NK-92 treated with Interleukin-12 subunit alpha and Interleukin-12 subunit beta, amount 100 ng/mL, for 24 hours (cell line): ENCODE data around the gene XCR1.
"Not testable (repeated sequence)": the region's sequence is repeated elsewhere in the genome, so short reads cannot be mapped to it uniquely, and the experiment has no call there.

Experiments used
- DNase-seq: peaks from one replicate; lab custom pipeline; 2025; lab: John Stamatoyannopoulos, UW

XCR1 gene

GRCh38 chr3:46038916-46039315 lies 11.6 kb upstream of the XCR1 start:
- DNase-seq = no peak

GRCh38 chr3:46038071-46038470 lies 10.8 kb upstream of the XCR1 start:
- not testable (repeated sequence) for DNase-seq

GRCh38 chr3:46036191-46036590 lies 8.9 kb upstream of the XCR1 start:
- no peak for DNase-seq

DNA sequence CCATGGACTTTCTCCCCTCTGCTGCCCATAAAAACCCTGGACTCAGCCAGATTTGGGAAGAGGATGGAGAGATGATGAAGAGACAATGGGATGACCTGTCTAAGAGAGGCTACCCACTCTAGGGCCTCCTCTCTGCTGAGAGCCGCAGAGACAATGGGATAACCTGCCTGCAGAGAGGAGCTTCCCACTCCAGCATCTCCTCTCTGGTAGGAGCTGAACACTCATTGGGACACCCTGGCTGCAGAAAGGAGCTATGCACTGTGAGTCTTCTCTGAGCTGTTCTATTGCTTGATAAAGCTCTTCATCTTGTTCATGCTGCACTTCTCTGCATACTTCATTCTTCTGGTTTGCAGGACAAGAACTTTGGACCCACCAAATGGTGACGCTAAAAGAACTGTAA lies 4.5 kb upstream of the XCR1 start:
- no peak for DNase-seq

- no peak for DNase-seq
Observed at GRCh38 chr3:46031269-46031668, 4.0 kb upstream of the XCR1 start.

DNA sequence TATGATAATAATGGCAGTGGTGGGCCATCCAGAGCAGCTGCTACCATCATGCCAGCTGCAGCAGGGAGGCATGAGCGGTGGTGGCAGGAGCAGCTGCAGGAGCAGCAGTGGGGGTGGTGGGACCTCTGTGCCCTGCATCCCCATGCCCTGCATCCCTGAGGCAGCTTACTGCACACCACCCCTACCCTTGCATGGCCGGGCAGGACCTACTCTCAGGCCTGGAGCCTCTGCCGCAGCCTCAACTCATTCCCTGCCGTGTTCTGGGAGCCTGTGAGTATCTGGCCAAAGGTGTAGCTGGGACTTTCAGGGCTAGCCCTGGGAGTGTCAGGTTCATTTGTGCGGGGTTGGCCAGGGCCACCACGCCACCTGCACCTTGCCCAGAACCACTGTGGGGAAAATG lies 3.3 kb upstream of the XCR1 start:
- no peak for DNase-seq

DNA sequence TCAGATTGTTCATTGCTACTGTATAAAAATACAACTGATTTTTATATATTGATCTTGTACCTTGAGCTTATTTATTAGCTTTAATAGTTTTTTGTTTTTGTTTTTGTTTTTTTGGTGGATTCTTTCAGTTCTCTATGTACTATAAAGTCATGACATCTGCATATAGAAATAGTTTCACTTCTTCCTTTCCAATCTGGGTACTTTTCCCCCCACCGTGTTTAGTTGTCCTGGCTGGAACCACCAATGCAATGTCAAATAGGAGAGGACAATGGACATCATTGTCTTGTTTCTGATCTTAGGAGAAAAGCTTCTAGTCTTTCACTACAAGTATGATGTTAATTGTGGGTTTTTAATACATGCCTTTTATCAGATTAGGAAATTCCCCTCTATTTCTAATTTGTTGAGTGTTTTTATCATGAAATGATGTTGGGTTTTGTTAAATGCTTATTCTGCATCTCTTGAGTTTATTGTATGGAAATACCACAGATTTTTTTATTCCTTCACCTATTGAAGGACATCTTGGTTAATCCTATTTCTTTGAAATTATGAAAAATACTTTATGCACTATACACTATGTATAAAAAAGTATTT lies 2.8 kb upstream of the XCR1 start:
- no peak for DNase-seq

GRCh38 chr3:46027736-46028397 lies 584 bp upstream of the XCR1 start:
- DNase-seq = no peak

- DNase-seq = no peak
Observed at GRCh38 chr3:46025139-46025538, 2.1 kb downstream of the XCR1 start.

- no peak for DNase-seq
Observed at GRCh38 chr3:46024131-46024530, 3.2 kb downstream of the XCR1 start.

- DNase-seq = no peak
Observed at GRCh38 chr3:46022909-46023785, 4.1 kb downstream of the XCR1 start.

DNA sequence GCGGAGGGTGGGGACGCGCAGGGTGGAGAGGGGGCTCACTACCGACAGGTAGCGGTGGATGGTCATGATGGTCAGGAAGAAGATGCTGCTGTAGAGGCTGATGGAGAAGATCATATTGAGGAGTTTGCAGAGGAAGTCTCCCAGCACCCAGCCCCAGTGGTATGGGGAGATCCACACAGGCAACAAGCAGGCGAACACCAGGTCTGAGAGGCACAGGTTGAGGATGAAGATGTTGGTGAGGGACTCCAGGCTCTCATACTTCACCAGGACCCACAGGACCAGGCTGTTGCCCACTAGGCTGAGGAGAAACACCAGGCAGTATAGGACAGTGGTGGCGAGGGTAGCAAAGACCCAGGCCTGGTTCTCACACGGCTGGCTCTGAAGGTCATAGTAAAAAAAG lies 5.8 kb downstream of the XCR1 start:
- no peak for DNase-seq

DNA sequence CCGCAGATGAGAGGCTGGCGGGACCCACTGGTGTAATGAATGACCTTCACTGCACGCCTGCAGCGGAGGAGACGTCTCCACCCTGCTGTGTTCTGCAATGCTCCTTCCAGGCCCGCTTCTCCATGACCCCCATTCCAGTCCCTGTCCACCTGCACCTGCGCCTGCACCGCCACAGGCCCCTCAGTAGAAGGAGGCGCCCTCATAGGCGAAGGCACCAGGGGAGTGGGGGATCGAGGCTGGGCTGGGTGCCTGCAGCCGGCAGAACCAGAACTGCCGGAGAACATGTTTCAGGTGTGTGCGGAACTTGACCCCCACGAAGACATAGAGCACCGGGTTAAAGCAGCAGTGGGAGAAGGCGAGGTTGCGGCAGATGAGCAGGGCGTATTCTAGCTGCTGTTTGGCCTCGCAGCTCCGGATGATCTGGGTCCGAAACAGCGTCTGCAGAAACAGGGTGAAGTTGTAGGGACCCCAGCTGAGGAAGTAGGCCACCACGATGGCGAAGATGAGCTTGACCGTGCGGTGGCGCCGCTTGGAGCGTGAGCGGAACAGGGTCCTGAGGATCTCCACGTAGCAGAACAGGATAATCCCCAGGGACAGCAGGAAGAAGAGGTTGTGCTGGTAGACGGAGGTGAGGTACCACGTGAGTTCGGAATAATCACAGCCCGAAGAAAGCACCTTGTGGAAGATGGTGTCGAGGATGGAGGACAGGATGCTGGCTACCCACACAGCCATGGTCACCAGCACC lies 6.3 kb downstream of the XCR1 start:
- DNase-seq = no peak

- no peak for DNase-seq
Observed at GRCh38 chr3:46019707-46020106, 7.6 kb downstream of the XCR1 start.

DNA sequence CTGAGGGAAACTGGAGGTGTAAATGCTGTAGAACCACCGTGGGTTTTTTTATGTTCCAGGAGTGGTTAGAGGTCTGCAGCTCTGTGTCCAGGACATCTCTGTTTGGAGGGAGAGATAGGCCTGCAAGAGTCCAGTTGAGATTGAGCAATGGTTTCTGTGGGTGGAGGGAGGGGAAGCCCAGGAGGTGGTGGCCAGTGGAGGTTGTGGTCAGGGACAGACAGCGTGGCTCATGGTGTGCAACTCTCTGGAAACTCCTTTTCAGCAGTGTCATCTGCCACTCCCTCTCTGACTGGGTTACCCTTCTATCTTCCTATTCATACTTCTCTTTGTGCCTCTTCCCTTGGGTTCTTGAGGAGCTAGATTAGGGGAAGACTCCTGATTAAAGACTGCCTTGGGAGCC lies 9.6 kb downstream of the XCR1 start:
- no peak for DNase-seq

- DNase-seq = no peak
Observed at GRCh38 chr3:46013316-46014094, 13.8 kb downstream of the XCR1 start.

- DNase-seq = no peak
Observed at GRCh38 chr3:46012246-46012645, 15.0 kb downstream of the XCR1 start.

GRCh38 chr3:46010519-46011113 lies 16.7 kb downstream of the XCR1 start:
- no peak for DNase-seq

- DNase-seq = no peak
Observed at GRCh38 chr3:46008058-46008457, 19.2 kb downstream of the XCR1 start.

- no peak for DNase-seq
Observed at GRCh38 chr3:46007280-46007679, 20.0 kb downstream of the XCR1 start.
